K562 (cell line): ENCODE measurements around the gene LDB1. TPM values are rescaled to one million over a fixed set of nuclear protein-coding genes. Genes with fewer than 3 reads are reported as not detected.

Experiments
- ARNT ChIP-seq, 2 experiments: fragments of 450-650 bp; IDR thresholded peaks; 2 replicates each; pipeline ENCODE4 v1.6.1; 2016; ENCODE audit warnings: mild to moderate bottlenecking in 1 of 2
- BRF1 ChIP-seq: IDR thresholded peaks from 3 replicates; pipeline ENCODE4 v1.6.1; 2011; ENCODE audit warnings: borderline replicate concordance, mild to moderate bottlenecking; ENCODE audit not compliant: insufficient read length; ENCODE audit errors: extremely low read depth
- CEBPG ChIP-seq, 3 experiments: fragments of 200-800 bp in 1 of 3; sonication (Bioruptor generic) in 1 of 3; sonication (generic) in 1 of 3; formaldehyde crosslinking in 1 of 3; IDR thresholded peaks in 2 of 3; conservative IDR thresholded peaks in 1 of 3; 2 replicates each; pipeline versions ENCODE4 v1.6.1 to v1.8.0; 2016 to 2022; ENCODE audit warnings: missing compliant biosample characterization in 2 of 3, missing genetic modification characterization in 2 of 3, mild to moderate bottlenecking in 1 of 3, missing genetic modification reagents in 1 of 3
- CREB3L1 ChIP-seq: fragments of 450-650 bp; IDR thresholded peaks from 2 replicates; pipeline ENCODE4 v1.6.1; 2014; ENCODE audit warnings: low read depth, mild to moderate bottlenecking, moderate library complexity, borderline replicate concordance
- E2F1 ChIP-seq: sonication (generic); formaldehyde crosslinking; IDR thresholded peaks from 2 replicates; pipeline ENCODE4 v1.8.1; 2023; ENCODE audit warnings: mild to moderate bottlenecking, missing genetic modification reagents, moderate library complexity
- JUN ChIP-seq, 2 experiments: sonication (generic) in 1 of 2; formaldehyde crosslinking in 1 of 2; IDR thresholded peaks; 2 replicates each; pipeline versions ENCODE4 v1.6.1 to v1.8.0; 2012 to 2022; ENCODE audit warnings: borderline replicate concordance in 2 of 2, mild to moderate bottlenecking in 2 of 2, improper control_type of control experiment in 1 of 2, low read depth in 1 of 2, low read length in 1 of 2, missing genetic modification reagents in 1 of 2
- L3MBTL2 ChIP-seq: fragments of 450-650 bp; IDR thresholded peaks from 2 replicates; pipeline ENCODE4 v1.6.1; 2016; ENCODE audit warnings: mild to moderate bottlenecking, moderate library complexity
- LCOR ChIP-seq: sonication (generic); formaldehyde crosslinking; IDR thresholded peaks from 2 replicates; pipeline ENCODE4 v1.8.0; 2022; ENCODE audit warnings: mild to moderate bottlenecking, missing genetic modification reagents
- MAZ ChIP-seq, 2 experiments: fragments of 450-650 bp in 1 of 2; sonication (generic) in 1 of 2; formaldehyde crosslinking; IDR thresholded peaks in 1 of 2; conservative IDR thresholded peaks in 1 of 2; 2 replicates each; pipeline versions ENCODE4 v1.4.0 to v1.5.0; 2020; ENCODE audit warnings: mild to moderate bottlenecking in 1 of 2, missing genetic modification reagents in 1 of 2
- NRF1 ChIP-seq, 2 experiments: fragments of 450-650 bp; IDR thresholded peaks in 1 of 2; conservative IDR thresholded peaks in 1 of 2; 2 replicates each; pipeline ENCODE4 v1.6.1; 2014; ENCODE audit warnings: mild to moderate bottlenecking in 2 of 2
- POLR2A ChIP-seq: fragments of 450-650 bp; conservative IDR thresholded peaks from 2 replicates; pipeline ENCODE4 v1.6.1; 2016
- RAD21 ChIP-seq, 2 experiments: fragments of 250-450 bp in 1 of 2; fragments of 450-650 bp in 1 of 2; sonication (Bioruptor Pico) in 1 of 2; formaldehyde crosslinking in 1 of 2; IDR thresholded peaks in 1 of 2; conservative IDR thresholded peaks in 1 of 2; 2 replicates each; pipeline versions ENCODE4 v1.4.0 to v1.8.0; 2020 to 2022; ENCODE audit warnings: mild to moderate bottlenecking in 2 of 2, moderate library complexity in 1 of 2
- RBM25 ChIP-seq: fragments of 200-400 bp; formaldehyde crosslinking; IDR thresholded peaks from 2 replicates; pipeline ENCODE4 v1.6.1; 2018; ENCODE audit warnings: low read length, low read depth, moderate library complexity; ENCODE audit not compliant: severe bottlenecking
- SNRNP70 ChIP-seq: fragments of 200-400 bp; formaldehyde crosslinking; optimal IDR thresholded peaks from 2 replicates; pipeline ENCODE3; 2017; ENCODE audit warnings: low read depth, low read length
- TAF9B ChIP-seq: fragments of 450-650 bp; IDR thresholded peaks from 2 replicates; pipeline ENCODE4 v1.6.1; 2018; ENCODE audit warnings: mild to moderate bottlenecking; ENCODE audit not compliant: partially characterized antibody
- THAP7 ChIP-seq: fragments of 250-450 bp; sonication (Bioruptor Pico); IDR thresholded peaks from 2 replicates; pipeline ENCODE4 v1.5.0; 2021
- ZBED1 ChIP-seq: IDR thresholded peaks from 2 replicates; pipeline ENCODE4 v1.6.1; 2014
- ZBTB7A ChIP-seq: IDR thresholded peaks from 2 replicates; pipeline ENCODE4 v1.6.1; 2011; ENCODE audit warnings: low read depth, mild to moderate bottlenecking, low read length, moderate library complexity, borderline replicate concordance; ENCODE audit not compliant: control insufficient read depth
- ZNF224 ChIP-seq: sonication (generic); formaldehyde crosslinking; IDR thresholded peaks from 2 replicates; pipeline ENCODE4 v1.8.0; 2022; ENCODE audit warnings: mild to moderate bottlenecking, missing genetic modification reagents
- ZNF263 ChIP-seq: sonication (generic); formaldehyde crosslinking; IDR thresholded peaks from 2 replicates; pipeline ENCODE4 v1.8.0; 2022; ENCODE audit warnings: mild to moderate bottlenecking, missing genetic modification reagents, borderline replicate concordance
- polyA plus RNA-seq, 8 experiments: library from polyadenylated mRNA; depleted of rRNA in 4 of 8; stranded (reverse) in 5 of 8; unstranded in 3 of 8; fragments of >200 nt; fragmentation: Nextera tagmentation in 2 of 8; fragmentation: Illumina TruSeq in 1 of 8; extraction: Ambion mirVana in 2 of 8; extraction: Trizol in 1 of 8; gene quantifications; 2 replicates each; pipeline versions ENCODE4 v1.2.1 to v1.2.3, GENCODE V29; 2011 to 2014; ENCODE audit warnings: inconsistent platforms in 1 of 8, missing spikeins in 1 of 8
- total RNA-seq, 7 experiments: library from RNA; depleted of rRNA in 6 of 7; stranded (reverse); fragments of >200 nt in 6 of 7; fragmentation: Illumina TruSeq in 2 of 7; extraction: Trizol in 2 of 7; gene quantifications; 2 replicates each; pipeline versions ENCODE4 v1.2.1 to v1.2.3, GENCODE V29; 2011 to 2021; ENCODE audit warnings: low replicate concordance in 1 of 7
- TF ChIP-seq, protein P1 (sequence below): fragments of 250-450 bp; sonication (Bioruptor Pico); IDR thresholded peaks from 2 replicates; pipeline ENCODE4 v1.4.0; 2020

The LDB1 gene
- total and polyA plus RNA-seq, 9 of the 15 experiments (the other 6 are each of a cell fraction or from before 2014, with no cell fraction given): 1.9 to 137 (median 105) TPM

- TF ChIP-seq RAD21 (CRISPR knock-in tag; conservative IDR thresholded peaks at IDR 0.05 in 1 of 2, IDR thresholded peaks at IDR 0.05 in 1 of 2) (no peak), NRF1 (conservative IDR thresholded peaks at IDR 0.05 in 1 of 2, IDR thresholded peaks at IDR 0.05 in 1 of 2) (peak; percentile 88 to 89), LCOR (CRISPR knock-in tag) (peak; percentile 99), TAF9B (peak; percentile 73), CEBPG (CRISPR knock-in tag; IDR thresholded peaks at IDR 0.05) (peak; percentile 82), CEBPG (tag; conservative IDR thresholded peaks at IDR 0.05 in 1 of 2, IDR thresholded peaks at IDR 0.05 in 1 of 2) (peak; percentile 28 to 81; a peak in 3 of 4 replicates), JUN (IDR thresholded peaks at IDR 0.05; ENCODE audit: borderline replicate concordance, low read depth, low read length) (peak; percentile 35; the same call in 1 of the 2 replicates), JUN (CRISPR knock-in tag; IDR thresholded peaks at IDR 0.05; ENCODE audit: borderline replicate concordance) (peak; percentile 64; the same call in 1 of the 2 replicates), ZNF263 (CRISPR knock-in tag) (peak; percentile 80; the same call in 1 of the 2 replicates), ZBED1 (no peak), ZNF224 (peak; percentile 70; the same call in 1 of the 2 replicates), SNRNP70 (no peak), THAP7 (no peak), ZBTB7A (peak; percentile 90; the same call in 1 of the 2 replicates), E2F1 (CRISPR knock-in tag) (peak; percentile 100), L3MBTL2 (peak; percentile 66), RBM25 (no peak), POLR2A (peak; percentile 94), CREB3L1 (peak; percentile 83), ARNT (IDR thresholded peaks at IDR 0.05) (0 out of 4 replicates have a peak, but pooled peaks of 1 of the 2 experiments have one; percentile 8), BRF1 (no peak), MAZ (CRISPR knock-in tag; conservative IDR thresholded peaks at IDR 0.05 in 1 of 2, IDR thresholded peaks at IDR 0.05 in 1 of 2) (peak in 1 of 2 experiments; percentile 92; a peak in 2 of 4 replicates)
- TF ChIP-seq, protein P1, sequence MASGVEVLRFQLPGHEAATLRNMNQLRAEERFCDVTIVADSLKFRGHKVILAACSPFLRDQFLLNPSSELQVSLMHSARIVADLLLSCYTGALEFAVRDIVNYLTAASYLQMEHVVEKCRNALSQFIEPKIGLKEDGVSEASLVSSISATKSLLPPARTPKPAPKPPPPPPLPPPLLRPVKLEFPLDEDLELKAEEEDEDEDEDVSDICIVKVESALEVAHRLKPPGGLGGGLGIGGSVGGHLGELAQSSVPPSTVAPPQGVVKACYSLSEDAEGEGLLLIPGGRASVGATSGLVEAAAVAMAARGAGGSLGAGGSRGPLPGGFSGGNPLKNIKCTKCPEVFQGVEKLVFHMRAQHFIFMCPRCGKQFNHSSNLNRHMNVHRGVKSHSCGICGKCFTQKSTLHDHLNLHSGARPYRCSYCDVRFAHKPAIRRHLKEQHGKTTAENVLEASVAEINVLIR (CRISPR knock-in tag): peak; percentile 95
Observed at GRCh38 chr10:102151774-102152544, 31.8 kb upstream of the LDB1 start, which contains the start of gene NOLC1 (continued).
